Left renal pelvis (tissue), 4 donors: Measurements from ENCODE around the gene DSC2. TPM values are rescaled to one million over a fixed set of nuclear protein-coding genes. Genes with fewer than 3 reads are reported as not detected.
A peak's percentile ranks its signal among the peaks of the same experiment; 100 is the strongest.
"Not testable (repeated sequence)": the region's sequence is repeated elsewhere in the genome, so short reads cannot be mapped to it uniquely, and the experiment has no call there.

Experiments
- DNase-seq, 4 donors: peaks; one replicate each; pipeline ENCODE4 v3.0.0-alpha.2; 2013; ENCODE audit warnings: low read depth in 4 of 4, low spot score in 3 of 4
- polyA plus RNA-seq, 4 donors: library from polyadenylated mRNA; unstranded; fragments of 120-200 nt; gene quantifications; one replicate each; pipeline ENCODE4 v1.2.1, GENCODE V29; 2013; ENCODE audit not compliant: insufficient read length in 4 of 4

DSC2 gene
- 10 to 100 TPM; 10.4 to 54.9 (median 44.3) TPM for polyA plus RNA-seq

GRCh38 chr18:31102025-31102684 lies at the start of gene DSC2:
Gene DSC2, minus strand, starts transcription at chr18:31102421. Its CDS starts 450 bp downstream, at chr18:31101971.
- DNase-seq: peak; percentile 16 to 29 (median 22)

GRCh38 chr18:31149351-31149750 lies 47.1 kb upstream of the DSC2 start:
- DNase-seq: no peak

- no peak for DNase-seq
Measured at GRCh38 chr18:31148600-31148999, 46.4 kb upstream of the DSC2 start.

- no peak for DNase-seq
Measured at GRCh38 chr18:31146809-31147208, 44.6 kb upstream of the DSC2 start.

GRCh38 chr18:31143025-31143424 lies 40.8 kb upstream of the DSC2 start:
- DNase-seq: no peak

GRCh38 chr18:31138709-31139108 lies 36.5 kb upstream of the DSC2 start:
- no peak for DNase-seq

- no peak for DNase-seq
Measured at GRCh38 chr18:31134988-31135529, 32.8 kb upstream of the DSC2 start.

GRCh38 chr18:31129398-31130115 lies 27.3 kb upstream of the DSC2 start:
- no peak for DNase-seq

- no peak for DNase-seq
Measured at GRCh38 chr18:31125878-31126277, 23.7 kb upstream of the DSC2 start.

GRCh38 chr18:31123125-31123524 lies 20.9 kb upstream of the DSC2 start:
- DNase-seq: not testable (repeated sequence)

- DNase-seq: no peak
Measured at GRCh38 chr18:31120594-31120993, 18.4 kb upstream of the DSC2 start.

- no peak for DNase-seq
Measured at GRCh38 chr18:31116853-31117595, 14.8 kb upstream of the DSC2 start.

- DNase-seq: no peak
Measured at GRCh38 chr18:31112804-31113203, 10.6 kb upstream of the DSC2 start.

- no peak for DNase-seq
Measured at GRCh38 chr18:31105733-31106132, 3.5 kb upstream of the DSC2 start.

GRCh38 chr18:31104444-31104843 lies 2.2 kb upstream of the DSC2 start:
- no peak for DNase-seq

GRCh38 chr18:31103423-31103822 lies 1.2 kb upstream of the DSC2 start:
- DNase-seq: no peak

GRCh38 chr18:31102941-31103340 lies 720 bp upstream of the DSC2 start:
- DNase-seq: no peak

- peak; percentile 23 to 41 (median 32) for DNase-seq
Measured at GRCh38 chr18:31101183-31102024, 817 bp downstream of the DSC2 start.

GRCh38 chr18:31100436-31101182 lies 1.6 kb downstream of the DSC2 start:
- peak in 3 of 4 donors; percentile 10 to 17 (median 12) for DNase-seq
